ENCODE results near the gene CARMIL1.

The CARMIL1 gene

GRCh38 chr6:25570578-25570977 is 291.4 kb downstream of the CARMIL1 start:
- in situ Hi-C loops (cut with HindIII; ENCODE audit: low sequenced_read_pairs), result no loop called here
- H3K4me3 ChIP-seq (ENCODE audit: low read depth, low read length), result no peak overlapping the region
- DNase-seq (ENCODE audit: low read depth, low spot score), result no peak
- no peak for TF ChIP-seq CTCF (IDR thresholded peaks at IDR 0.05; ENCODE audit: low read depth, low read length)

GRCh38 chr6:25576919-25577318 is 297.7 kb downstream of the CARMIL1 start:
- in situ Hi-C loops (cut with HindIII; ENCODE audit: low sequenced_read_pairs), result no loop called here
- no peak for TF ChIP-seq CTCF (IDR thresholded peaks at IDR 0.05; ENCODE audit: low read depth, low read length)
- DNase-seq (ENCODE audit: low read depth, low spot score), result peak; percentile 45
- no peak overlapping the region for H3K4me3 ChIP-seq (ENCODE audit: low read depth, low read length)

GRCh38 chr6:25578538-25578937 is 299.4 kb downstream of the CARMIL1 start:
- no peak for TF ChIP-seq CTCF (IDR thresholded peaks at IDR 0.05; ENCODE audit: low read depth, low read length)
- no peak overlapping the region for H3K4me3 ChIP-seq (ENCODE audit: low read depth, low read length)
- no peak for DNase-seq (ENCODE audit: low read depth, low spot score)
- in situ Hi-C loops (cut with HindIII; ENCODE audit: low sequenced_read_pairs), result no loop called here

GRCh38 chr6:25579391-25579883 is 300.3 kb downstream of the CARMIL1 start:
- no peak for TF ChIP-seq CTCF (IDR thresholded peaks at IDR 0.05; ENCODE audit: low read depth, low read length)

GRCh38 chr6:25579902-25580495 is 300.8 kb downstream of the CARMIL1 start:
- H3K4me3 ChIP-seq (ENCODE audit: low read depth, low read length), result no peak overlapping the region
- no peak for TF ChIP-seq CTCF (IDR thresholded peaks at IDR 0.05; ENCODE audit: low read depth, low read length)
- in situ Hi-C loops (cut with HindIII; ENCODE audit: low sequenced_read_pairs), result no loop called here
- no peak for DNase-seq (ENCODE audit: low read depth, low spot score)

More at GRCh38 chr6:25579391-25579883, 300.3 kb downstream of the CARMIL1 start:
- in situ Hi-C loops (cut with HindIII; ENCODE audit: low sequenced_read_pairs), result no loop called here
- H3K4me3 ChIP-seq (ENCODE audit: low read depth, low read length), result no peak overlapping the region
- no peak for DNase-seq (ENCODE audit: low read depth, low spot score)

GRCh38 chr6:25582101-25582500 is 302.9 kb downstream of the CARMIL1 start:
- in situ Hi-C loops (cut with HindIII; ENCODE audit: low sequenced_read_pairs), result no loop called here
- no peak for TF ChIP-seq CTCF (IDR thresholded peaks at IDR 0.05; ENCODE audit: low read depth, low read length)
- no peak overlapping the region for H3K4me3 ChIP-seq (ENCODE audit: low read depth, low read length)
- DNase-seq (ENCODE audit: low read depth, low spot score), result no peak

Measured in astrocyte of the spinal cord (primary cell).